ENCODE measurements around the gene PPP1CA.

The PPP1CA gene

DNA sequence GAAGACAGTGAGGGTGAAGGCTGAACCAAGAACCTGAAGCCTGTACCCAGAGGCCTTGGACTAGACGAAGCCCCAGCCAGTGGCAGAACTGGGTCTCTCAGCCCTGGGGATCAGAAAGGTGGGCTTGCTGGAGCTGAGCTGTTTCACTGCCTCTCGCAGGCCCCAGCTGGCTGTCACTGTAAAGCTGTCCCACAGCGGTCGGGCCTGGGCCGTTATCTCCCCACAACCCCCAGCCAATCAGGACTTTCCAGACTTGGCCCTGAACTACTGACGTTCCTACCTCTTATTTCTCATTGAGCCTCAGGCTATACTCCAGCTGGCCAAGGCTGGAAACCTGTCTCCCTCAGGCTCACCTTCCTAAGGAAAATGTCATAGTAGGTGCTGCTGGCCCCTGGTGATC is 4.1 kb downstream of the PPP1CA start:
- Histone ChIP-seq H3K27ac (ENCODE audit: low read length) (peak overlapping the region; percentile 58; the same call in 1 of the 2 replicates), H3K79me2 (ENCODE audit: insufficient read depth, low read length) (peaks cover 82% of the 10 kb centered on the region), H3K27me3 (ENCODE audit: insufficient read depth, low read length, poor library complexity) (no peaks in the 10 kb centered on the region), H3K4me1 (ENCODE audit: insufficient read depth, low read length) (peaks cover 81% of the 10 kb centered on the region), H3K4me3 (ENCODE audit: low read depth in 1 of 2, low read length in 2 of 2) (no peak overlapping the region), H4K20me1 (ENCODE audit: insufficient read depth, low read length) (peaks cover 71% of the 10 kb centered on the region), H3K36me3 (ENCODE audit: insufficient read depth, low read length) (peaks cover 78% of the 10 kb centered on the region), H3K9me3 (ENCODE audit: insufficient read depth, low read length, severe bottlenecking) (no peaks in the 10 kb centered on the region), H3K4me2 (ENCODE audit: insufficient read depth, low read length) (peak overlapping the region; percentile 34; the same call in 1 of the 2 replicates), H3K9ac (ENCODE audit: low read depth, low read length) (no peak overlapping the region; the same call in 1 of the 2 replicates), H2AFZ (ENCODE audit: low read depth, low read length) (no peak overlapping the region)
- TF ChIP-seq, protein P1, sequence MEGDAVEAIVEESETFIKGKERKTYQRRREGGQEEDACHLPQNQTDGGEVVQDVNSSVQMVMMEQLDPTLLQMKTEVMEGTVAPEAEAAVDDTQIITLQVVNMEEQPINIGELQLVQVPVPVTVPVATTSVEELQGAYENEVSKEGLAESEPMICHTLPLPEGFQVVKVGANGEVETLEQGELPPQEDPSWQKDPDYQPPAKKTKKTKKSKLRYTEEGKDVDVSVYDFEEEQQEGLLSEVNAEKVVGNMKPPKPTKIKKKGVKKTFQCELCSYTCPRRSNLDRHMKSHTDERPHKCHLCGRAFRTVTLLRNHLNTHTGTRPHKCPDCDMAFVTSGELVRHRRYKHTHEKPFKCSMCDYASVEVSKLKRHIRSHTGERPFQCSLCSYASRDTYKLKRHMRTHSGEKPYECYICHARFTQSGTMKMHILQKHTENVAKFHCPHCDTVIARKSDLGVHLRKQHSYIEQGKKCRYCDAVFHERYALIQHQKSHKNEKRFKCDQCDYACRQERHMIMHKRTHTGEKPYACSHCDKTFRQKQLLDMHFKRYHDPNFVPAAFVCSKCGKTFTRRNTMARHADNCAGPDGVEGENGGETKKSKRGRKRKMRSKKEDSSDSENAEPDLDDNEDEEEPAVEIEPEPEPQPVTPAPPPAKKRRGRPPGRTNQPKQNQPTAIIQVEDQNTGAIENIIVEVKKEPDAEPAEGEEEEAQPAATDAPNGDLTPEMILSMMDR (IDR thresholded peaks at IDR 0.05; ENCODE audit: borderline replicate concordance, extremely low read depth, low read length, poor library complexity, severe bottlenecking) = no peak
- no peak for DNase-seq
- no peak for ATAC-seq (ENCODE audit: insufficient read depth, low read depth)

GRCh38 chr11:67396587-67397389 is 4.9 kb downstream of the PPP1CA start:
- H3K27ac ChIP-seq (ENCODE audit: low read length) = peak overlapping the region; percentile 58; the same call in 1 of the 2 replicates
- H3K9me3 ChIP-seq (ENCODE audit: insufficient read depth, low read length, severe bottlenecking) = no peaks in the 10 kb centered on the region
- H3K4me1 ChIP-seq (ENCODE audit: insufficient read depth, low read length) = peaks cover 78% of the 10 kb centered on the region
- H2AFZ ChIP-seq (ENCODE audit: low read depth, low read length) = no peak overlapping the region
- TF ChIP-seq EZH2 (IDR thresholded peaks at IDR 0.05; ENCODE audit: borderline replicate concordance, low read depth, low read length, severe bottlenecking) = no peak
- TF ChIP-seq, protein P1 (IDR thresholded peaks at IDR 0.05; ENCODE audit: borderline replicate concordance, extremely low read depth, low read length, poor library complexity, severe bottlenecking) = no peak
- no peaks in the 10 kb centered on the region for H3K27me3 ChIP-seq (ENCODE audit: insufficient read depth, low read length, poor library complexity)
- peaks cover 75% of the 10 kb centered on the region for H4K20me1 ChIP-seq (ENCODE audit: insufficient read depth, low read length)
- H3K9ac ChIP-seq (ENCODE audit: low read depth, low read length) = peak overlapping the region; percentile 12; the same call in 1 of the 2 replicates
- peak overlapping the region; percentile 37 for H3K4me2 ChIP-seq (ENCODE audit: insufficient read depth, low read length)
- H3K79me2 ChIP-seq (ENCODE audit: insufficient read depth, low read length) = peaks cover 86% of the 10 kb centered on the region
- DNase-seq = peak; percentile 23
- no peak overlapping the region for H3K4me3 ChIP-seq (ENCODE audit: low read depth in 1 of 2, low read length in 2 of 2)
- ATAC-seq (ENCODE audit: insufficient read depth, low read depth) = no peak
- H3K36me3 ChIP-seq (ENCODE audit: insufficient read depth, low read length) = peaks cover 78% of the 10 kb centered on the region

DNA sequence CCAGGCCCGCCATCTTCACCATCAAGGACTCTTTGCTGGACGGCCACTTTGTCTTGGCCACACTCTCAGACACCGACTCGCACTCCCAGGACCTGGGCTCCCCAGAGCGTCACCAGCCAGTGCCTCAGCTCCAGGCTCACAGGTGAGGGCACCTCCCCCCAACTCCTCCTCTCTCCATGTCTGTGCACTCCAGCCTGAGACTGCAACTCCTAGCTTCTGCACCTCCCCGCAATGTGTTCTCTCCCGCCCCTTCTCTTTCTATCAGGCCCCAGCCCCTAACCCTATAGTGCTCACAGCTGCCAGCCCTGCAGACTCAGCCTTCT is 5.4 kb downstream of the PPP1CA start:
- Histone ChIP-seq H3K9ac (ENCODE audit: low read depth, low read length) (0 out of 2 replicates have a peak overlapping the region, but pooled peaks have one; percentile 12), H3K4me2 (ENCODE audit: insufficient read depth, low read length) (peak overlapping the region; percentile 37; the same call in 1 of the 2 replicates), H3K27ac (ENCODE audit: low read length) (peak overlapping the region; percentile 58; the same call in 1 of the 2 replicates), H3K79me2 (ENCODE audit: insufficient read depth, low read length) (peaks cover 86% of the 10 kb centered on the region), H4K20me1 (ENCODE audit: insufficient read depth, low read length) (peaks cover 74% of the 10 kb centered on the region), H3K27me3 (ENCODE audit: insufficient read depth, low read length, poor library complexity) (no peaks in the 10 kb centered on the region), H2AFZ (ENCODE audit: low read depth, low read length) (no peak overlapping the region), H3K4me1 (ENCODE audit: insufficient read depth, low read length) (peaks cover 81% of the 10 kb centered on the region), H3K9me3 (ENCODE audit: insufficient read depth, low read length, severe bottlenecking) (no peaks in the 10 kb centered on the region), H3K4me3 (ENCODE audit: low read depth in 1 of 2, low read length in 2 of 2) (no peak overlapping the region), H3K36me3 (ENCODE audit: insufficient read depth, low read length) (peaks cover 77% of the 10 kb centered on the region)
- no peak for TF ChIP-seq EZH2 (IDR thresholded peaks at IDR 0.05; ENCODE audit: borderline replicate concordance, low read depth, low read length, severe bottlenecking)
- TF ChIP-seq, protein P1 (IDR thresholded peaks at IDR 0.05; ENCODE audit: borderline replicate concordance, extremely low read depth, low read length, poor library complexity, severe bottlenecking) = no peak
- ATAC-seq (ENCODE audit: insufficient read depth, low read depth) = no peak
- DNase-seq = no peak
